Mononuclear cell (primary cell): ENCODE results near the gene SMAD2. TPM values are rescaled to one million over a fixed set of nuclear protein-coding genes. Genes with fewer than 3 reads are reported as not detected.

Source experiments
- H3K27me3 ChIP-seq: 2 replicates; pipeline ENCODE4 v1.6.0; 2011; ENCODE audit warnings: low read length, control low read depth; ENCODE audit not compliant: insufficient read depth
- H3K4me1 ChIP-seq: 2 replicates; pipeline ENCODE4 v1.5.1; 2011; ENCODE audit warnings: mild to moderate bottlenecking, low read length, control low read depth; ENCODE audit not compliant: insufficient read depth
- H3K4me3 ChIP-seq: 2 replicates; pipeline ENCODE4 v1.5.1; 2011; ENCODE audit warnings: mild to moderate bottlenecking, low read length, moderate library complexity
- H3K9me3 ChIP-seq: 2 replicates; pipeline ENCODE4 v1.5.1; 2011; ENCODE audit warnings: low read depth, mild to moderate bottlenecking, control low read depth, low read length
- total RNA-seq: library from RNA; depleted of rRNA; stranded (reverse); fragments of >200 nt; gene quantifications from one replicate; pipeline ENCODE4 v1.2.3, GENCODE V29; 2012

The SMAD2 gene
- total RNA-seq, 1 donor: 106 TPM

- no peaks in the 10 kb centered on the region for H3K27me3 ChIP-seq
- H3K4me3 ChIP-seq: no peak overlapping the region
- H3K4me1 ChIP-seq: no peaks in the 10 kb centered on the region
- H3K9me3 ChIP-seq: no peaks in the 10 kb centered on the region
These were observed 16.4 kb upstream of the SMAD2 start for GRCh38 chr18:47946889-47947288.

GRCh38 chr18:47944972-47945852, 14.8 kb upstream of the SMAD2 start:
- no peaks in the 10 kb centered on the region for H3K9me3 ChIP-seq
- H3K27me3 ChIP-seq: no peaks in the 10 kb centered on the region
- no peaks in the 10 kb centered on the region for H3K4me1 ChIP-seq
- H3K4me3 ChIP-seq: no peak overlapping the region

GRCh38 chr18:47936952-47937351, 6.5 kb upstream of the SMAD2 start:
- Histone ChIP-seq H3K4me3 (no peak overlapping the region), H3K27me3 (peaks cover 4% of the 10 kb centered on the region), H3K9me3 (no peaks in the 10 kb centered on the region), H3K4me1 (peaks cover 17% of the 10 kb centered on the region)

GRCh38 chr18:47935321-47936055, 5.0 kb upstream of the SMAD2 start:
- Histone ChIP-seq H3K27me3 (peaks cover 4% of the 10 kb centered on the region), H3K4me1 (peaks cover 24% of the 10 kb centered on the region), H3K4me3 (no peak overlapping the region), H3K9me3 (no peaks in the 10 kb centered on the region)

- no peaks in the 10 kb centered on the region for H3K27me3 ChIP-seq
- H3K9me3 ChIP-seq: no peaks in the 10 kb centered on the region
- H3K4me3 ChIP-seq: no peak overlapping the region
- peaks cover 29% of the 10 kb centered on the region for H3K4me1 ChIP-seq
These were observed 2.1 kb upstream of the SMAD2 start for GRCh38 chr18:47932603-47933002.

- Histone ChIP-seq H3K4me3 (no peak overlapping the region), H3K27me3 (no peaks in the 10 kb centered on the region), H3K4me1 (peaks cover 25% of the 10 kb centered on the region), H3K9me3 (no peaks in the 10 kb centered on the region)
These were observed 1.7 kb upstream of the SMAD2 start for GRCh38 chr18:47932190-47932589.

GRCh38 chr18:47931718-47932103, 1.3 kb upstream of the SMAD2 start:
- Histone ChIP-seq H3K27me3 (no peaks in the 10 kb centered on the region), H3K4me1 (peaks cover 22% of the 10 kb centered on the region), H3K9me3 (no peaks in the 10 kb centered on the region), H3K4me3 (peak overlapping the region; percentile 54)

- H3K4me1 ChIP-seq: peaks cover 25% of the 10 kb centered on the region
- H3K4me3 ChIP-seq: peak overlapping the region; percentile 54
- no peaks in the 10 kb centered on the region for H3K9me3 ChIP-seq
- H3K27me3 ChIP-seq: no peaks in the 10 kb centered on the region
These were observed 665 bp upstream of the SMAD2 start for GRCh38 chr18:47930931-47931717.

- peaks cover 25% of the 10 kb centered on the region for H3K4me1 ChIP-seq
- peak overlapping the region; percentile 63 for H3K4me3 ChIP-seq
- H3K9me3 ChIP-seq: no peaks in the 10 kb centered on the region
- H3K27me3 ChIP-seq: no peaks in the 10 kb centered on the region
These were observed 719 bp downstream of the SMAD2 start for GRCh38 chr18:47929681-47930198.

- H3K27me3 ChIP-seq: no peaks in the 10 kb centered on the region
- H3K4me1 ChIP-seq: peaks cover 28% of the 10 kb centered on the region
- H3K9me3 ChIP-seq: no peaks in the 10 kb centered on the region
- no peak overlapping the region for H3K4me3 ChIP-seq
These were observed 2.0 kb downstream of the SMAD2 start for GRCh38 chr18:47928466-47928865.

- H3K27me3 ChIP-seq: no peaks in the 10 kb centered on the region
- H3K4me3 ChIP-seq: no peak overlapping the region
- peaks cover 16% of the 10 kb centered on the region for H3K4me1 ChIP-seq
- no peaks in the 10 kb centered on the region for H3K9me3 ChIP-seq
These were observed 4.2 kb downstream of the SMAD2 start for GRCh38 chr18:47926101-47926850.

- H3K4me3 ChIP-seq: no peak overlapping the region
- H3K27me3 ChIP-seq: no peaks in the 10 kb centered on the region
- peaks cover 21% of the 10 kb centered on the region for H3K4me1 ChIP-seq
- H3K9me3 ChIP-seq: no peaks in the 10 kb centered on the region
These were observed 10.5 kb downstream of the SMAD2 start for GRCh38 chr18:47919916-47920315.

- H3K4me3 ChIP-seq: no peak overlapping the region
- H3K9me3 ChIP-seq: no peaks in the 10 kb centered on the region
- H3K27me3 ChIP-seq: no peaks in the 10 kb centered on the region
- H3K4me1 ChIP-seq: peaks cover 14% of the 10 kb centered on the region
These were observed 12.4 kb downstream of the SMAD2 start for GRCh38 chr18:47917923-47918610.

- H3K9me3 ChIP-seq: no peaks in the 10 kb centered on the region
These were observed 14.5 kb downstream of the SMAD2 start for GRCh38 chr18:47915930-47916329.

More at GRCh38 chr18:47915930-47916329, 14.5 kb downstream of the SMAD2 start:
- Histone ChIP-seq H3K4me3 (no peak overlapping the region), H3K4me1 (peaks cover 13% of the 10 kb centered on the region), H3K27me3 (no peaks in the 10 kb centered on the region)
